Activated CD4-positive, alpha-beta T cell treated with anti-CD3 and anti-CD28 coated beads for 1 hour (primary cell): ENCODE measurements around the gene RIMBP2.

ENCODE experiments used
- DNase-seq: peaks from one replicate; pipeline ENCODE4 v3.0.0-alpha.2; 2020

RIMBP2 gene

GRCh38 chr12:130394906-130395305 is 321.2 kb downstream of the RIMBP2 start:
- no peak for DNase-seq

- DNase-seq = no peak
These were observed 324.9 kb downstream of the RIMBP2 start for GRCh38 chr12:130391186-130391585.

- no peak for DNase-seq
These were observed 330.9 kb downstream of the RIMBP2 start for GRCh38 chr12:130385193-130385592.

- DNase-seq = no peak
These were observed 331.9 kb downstream of the RIMBP2 start for GRCh38 chr12:130384234-130384633.

- DNase-seq = no peak
These were observed 333.3 kb downstream of the RIMBP2 start for GRCh38 chr12:130382818-130383217.

- DNase-seq = no peak
These were observed 340.5 kb downstream of the RIMBP2 start for GRCh38 chr12:130375296-130376287.

GRCh38 chr12:130374083-130374482 is 342.0 kb downstream of the RIMBP2 start:
- DNase-seq = no peak

- DNase-seq = no peak
These were observed 343.2 kb downstream of the RIMBP2 start for GRCh38 chr12:130372936-130373335.

GRCh38 chr12:130371296-130371695 is 344.8 kb downstream of the RIMBP2 start:
- no peak for DNase-seq

GRCh38 chr12:130369816-130370215 is 346.3 kb downstream of the RIMBP2 start:
- no peak for DNase-seq

- no peak for DNase-seq
These were observed 348.6 kb downstream of the RIMBP2 start for GRCh38 chr12:130367523-130367922.

GRCh38 chr12:130367003-130367402 is 349.1 kb downstream of the RIMBP2 start:
- no peak for DNase-seq

GRCh38 chr12:130366159-130366558 is 349.9 kb downstream of the RIMBP2 start:
- DNase-seq = no peak

- DNase-seq = no peak
These were observed 351.5 kb downstream of the RIMBP2 start for GRCh38 chr12:130364578-130364977.

GRCh38 chr12:130362060-130362459 is 354.0 kb downstream of the RIMBP2 start:
- DNase-seq = no peak

GRCh38 chr12:130357729-130358330 is 358.3 kb downstream of the RIMBP2 start:
- no peak for DNase-seq

GRCh38 chr12:130357241-130357640 is 358.9 kb downstream of the RIMBP2 start:
- no peak for DNase-seq

- no peak for DNase-seq
These were observed 359.9 kb downstream of the RIMBP2 start for GRCh38 chr12:130356222-130356621.

GRCh38 chr12:130354407-130354806 is 361.7 kb downstream of the RIMBP2 start:
- DNase-seq = no peak

- DNase-seq = no peak
These were observed 363.0 kb downstream of the RIMBP2 start for GRCh38 chr12:130353081-130353480.

- DNase-seq = no peak
These were observed 364.8 kb downstream of the RIMBP2 start for GRCh38 chr12:130351326-130351725.

GRCh38 chr12:130350715-130351114 is 365.4 kb downstream of the RIMBP2 start:
- no peak for DNase-seq

GRCh38 chr12:130347588-130347987 is 368.5 kb downstream of the RIMBP2 start:
- no peak for DNase-seq
